Glutamatergic neuron (in vitro differentiated cells): Measurements from ENCODE around the gene UROS. TPM values are rescaled to one million over a fixed set of nuclear protein-coding genes. Genes with fewer than 3 reads are reported as not detected.

Experiments used
- DNase-seq: peaks from one replicate; pipeline ENCODE4 v3.0.0; 2022
- H3K27ac Mint-ChIP-seq: one replicate; pipeline ENCODE4 v1.8.0; 2020; ENCODE audit warnings: mild to moderate bottlenecking, mixed read lengths, inconsistent platforms; ENCODE audit not compliant: unreplicated experiment
- H3K27me3 Mint-ChIP-seq: one replicate; pipeline ENCODE4 v1.8.0; 2020; ENCODE audit warnings: mild to moderate bottlenecking, moderate library complexity, mixed read lengths, inconsistent platforms; ENCODE audit not compliant: unreplicated experiment
- H3K36me3 Mint-ChIP-seq: one replicate; pipeline ENCODE4 v1.8.0; 2020; ENCODE audit warnings: mild to moderate bottlenecking, mixed read lengths, inconsistent platforms; ENCODE audit not compliant: unreplicated experiment
- H3K4me1 Mint-ChIP-seq: one replicate; pipeline ENCODE4 v1.8.0; 2020; ENCODE audit warnings: mild to moderate bottlenecking, low read depth, mixed read lengths, inconsistent platforms; ENCODE audit not compliant: unreplicated experiment
- H3K4me3 Mint-ChIP-seq: one replicate; pipeline ENCODE4 v1.8.0; 2020; ENCODE audit warnings: mild to moderate bottlenecking, mixed read lengths, inconsistent platforms; ENCODE audit not compliant: unreplicated experiment
- H3K9me3 Mint-ChIP-seq: one replicate; pipeline ENCODE4 v1.8.0; 2020; ENCODE audit warnings: mild to moderate bottlenecking, moderate library complexity, mixed read lengths, inconsistent platforms; ENCODE audit not compliant: unreplicated experiment
- CTCF ChIP-seq: fragments of 200-600 bp; sonication (generic); IDR thresholded peaks from one replicate; pipeline ENCODE4 v1.5.0; 2021; ENCODE audit not compliant: partially characterized antibody, unreplicated experiment
- total RNA-seq: library from RNA; stranded (reverse); fragmentation: NEBNext Ultra II Directional; extraction: Animal tissue kit (Norgen Biotek cat#: 25700); gene quantifications from one replicate; pipeline ENCODE4 v1.2.1, GENCODE V29; 2021; ENCODE audit not compliant: unreplicated experiment

The UROS gene
- total RNA-seq, 1 donor from 2014 or later = 48.0 TPM

- Mint-ChIP-seq H3K4me1 (peaks cover 3% of the 10 kb centered on the region), H3K9me3 (no peaks in the 10 kb centered on the region), H3K27ac (no peak overlapping the region), H3K4me3 (no peak overlapping the region), H3K27me3 (no peaks in the 10 kb centered on the region), H3K36me3 (no peaks in the 10 kb centered on the region)
- no peak for DNase-seq
- TF ChIP-seq CTCF = no peak
Measured at GRCh38 chr10:125844751-125845221, 21.7 kb upstream of the UROS start.

GRCh38 chr10:125843603-125844329 lies 20.7 kb upstream of the UROS start:
- Mint-ChIP-seq H3K4me1 (peaks cover 3% of the 10 kb centered on the region), H3K27me3 (no peaks in the 10 kb centered on the region), H3K27ac (no peak overlapping the region), H3K9me3 (no peaks in the 10 kb centered on the region), H3K4me3 (no peak overlapping the region), H3K36me3 (no peaks in the 10 kb centered on the region)
- no peak for TF ChIP-seq CTCF
- no peak for DNase-seq

GRCh38 chr10:125840955-125841354 lies 17.9 kb upstream of the UROS start:
- Mint-ChIP-seq H3K27me3 (no peaks in the 10 kb centered on the region), H3K4me1 (peaks cover 3% of the 10 kb centered on the region), H3K9me3 (no peaks in the 10 kb centered on the region), H3K4me3 (no peak overlapping the region), H3K27ac (no peak overlapping the region), H3K36me3 (no peaks in the 10 kb centered on the region)
- DNase-seq = no peak
- no peak for TF ChIP-seq CTCF

GRCh38 chr10:125840406-125840805 lies 17.3 kb upstream of the UROS start:
- Mint-ChIP-seq H3K27ac (no peak overlapping the region), H3K4me1 (peaks cover 3% of the 10 kb centered on the region), H3K36me3 (no peaks in the 10 kb centered on the region), H3K4me3 (no peak overlapping the region), H3K27me3 (no peaks in the 10 kb centered on the region), H3K9me3 (no peaks in the 10 kb centered on the region)
- DNase-seq = no peak
- no peak for TF ChIP-seq CTCF

- H3K9me3 Mint-ChIP-seq = no peaks in the 10 kb centered on the region
- H3K4me3 Mint-ChIP-seq = no peak overlapping the region
- H3K36me3 Mint-ChIP-seq = no peaks in the 10 kb centered on the region
- H3K4me1 Mint-ChIP-seq = no peaks in the 10 kb centered on the region
- DNase-seq = no peak
- H3K27ac Mint-ChIP-seq = no peak overlapping the region
- no peak for TF ChIP-seq CTCF
- H3K27me3 Mint-ChIP-seq = no peaks in the 10 kb centered on the region
Measured at GRCh38 chr10:125838802-125839575, 15.9 kb upstream of the UROS start.
